C4-2B (cell line): Measurements from ENCODE around the gene DNAH8.
A peak's percentile ranks its signal among the peaks of the same experiment; 100 is the strongest.

ENCODE experiments used
- H3K27ac ChIP-seq: fragments of 450-650 bp; 2 replicates; pipeline ENCODE4 v1.5.1; 2017
- ZFX ChIP-seq: fragments of 450-650 bp; IDR thresholded peaks from 2 replicates; pipeline ENCODE4 v1.6.1; 2017
- TF ChIP-seq, protein P1 (sequence below): fragments of 450-650 bp; conservative IDR thresholded peaks from 2 replicates; pipeline ENCODE4 v1.5.1; 2017; ENCODE audit warnings: mild to moderate bottlenecking

DNAH8 gene

DNA sequence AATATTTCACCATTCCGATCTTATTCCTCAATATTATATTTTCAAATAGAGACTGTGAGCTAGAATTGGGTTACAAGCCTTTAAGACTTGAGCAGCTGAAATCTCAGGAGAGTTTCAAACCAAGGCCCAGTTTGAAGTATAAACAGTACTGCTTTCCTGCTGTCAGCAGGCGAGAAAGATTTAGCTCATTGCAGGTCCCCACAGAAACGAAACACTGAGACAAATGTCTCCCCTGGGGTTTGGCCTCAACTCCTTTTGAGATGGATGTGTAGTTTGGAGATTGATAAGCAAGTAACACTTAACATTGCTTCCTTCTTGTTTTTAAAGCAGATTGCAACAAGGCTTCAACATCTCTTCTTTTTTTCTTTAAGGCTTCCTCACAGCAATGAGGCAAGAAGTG, 311.1 kb downstream of the DNAH8 start:
- no peak overlapping the region for H3K27ac ChIP-seq
- TF ChIP-seq, protein P1, sequence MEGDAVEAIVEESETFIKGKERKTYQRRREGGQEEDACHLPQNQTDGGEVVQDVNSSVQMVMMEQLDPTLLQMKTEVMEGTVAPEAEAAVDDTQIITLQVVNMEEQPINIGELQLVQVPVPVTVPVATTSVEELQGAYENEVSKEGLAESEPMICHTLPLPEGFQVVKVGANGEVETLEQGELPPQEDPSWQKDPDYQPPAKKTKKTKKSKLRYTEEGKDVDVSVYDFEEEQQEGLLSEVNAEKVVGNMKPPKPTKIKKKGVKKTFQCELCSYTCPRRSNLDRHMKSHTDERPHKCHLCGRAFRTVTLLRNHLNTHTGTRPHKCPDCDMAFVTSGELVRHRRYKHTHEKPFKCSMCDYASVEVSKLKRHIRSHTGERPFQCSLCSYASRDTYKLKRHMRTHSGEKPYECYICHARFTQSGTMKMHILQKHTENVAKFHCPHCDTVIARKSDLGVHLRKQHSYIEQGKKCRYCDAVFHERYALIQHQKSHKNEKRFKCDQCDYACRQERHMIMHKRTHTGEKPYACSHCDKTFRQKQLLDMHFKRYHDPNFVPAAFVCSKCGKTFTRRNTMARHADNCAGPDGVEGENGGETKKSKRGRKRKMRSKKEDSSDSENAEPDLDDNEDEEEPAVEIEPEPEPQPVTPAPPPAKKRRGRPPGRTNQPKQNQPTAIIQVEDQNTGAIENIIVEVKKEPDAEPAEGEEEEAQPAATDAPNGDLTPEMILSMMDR = no peak
- TF ChIP-seq ZFX = no peak

DNA sequence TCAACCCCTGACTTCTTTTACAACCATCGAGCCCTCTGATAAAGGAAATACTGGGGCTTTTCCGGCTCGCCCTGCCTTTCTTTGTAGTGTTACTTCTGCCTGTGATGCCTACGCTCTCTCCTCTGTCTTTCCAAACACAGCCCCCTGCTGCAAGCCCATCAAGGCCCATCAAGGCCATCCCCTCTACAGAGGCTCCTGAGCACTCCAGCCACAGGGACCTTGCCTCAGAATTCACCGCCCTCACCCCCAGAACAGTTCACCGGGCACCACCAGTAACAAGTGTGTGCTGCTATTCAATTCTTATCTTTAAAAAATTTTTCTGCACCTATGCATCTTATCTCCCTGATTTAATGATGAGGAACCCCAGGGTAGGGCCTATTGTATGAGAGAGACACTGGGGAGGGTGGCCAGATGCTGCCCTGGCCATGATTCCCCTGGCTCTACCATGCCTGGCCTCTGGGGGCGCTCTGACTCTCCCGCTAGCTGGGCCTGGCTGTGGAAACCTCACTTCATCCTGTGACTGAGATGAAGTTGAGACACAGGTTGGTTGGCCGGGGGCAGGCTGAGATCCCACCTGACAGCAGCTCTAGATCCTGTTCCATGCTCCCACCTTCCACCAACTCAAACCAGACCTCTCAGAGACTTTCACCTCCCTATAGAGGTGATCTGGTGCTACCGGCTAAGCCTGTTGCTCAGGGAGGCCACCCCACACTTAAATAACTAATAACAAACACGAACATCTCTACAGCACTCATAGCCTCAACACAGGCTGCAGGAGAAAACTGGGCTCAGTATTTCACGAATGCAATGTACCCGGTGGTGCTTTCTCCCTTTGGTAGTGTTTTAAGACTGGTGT, 314.3 kb downstream of the DNAH8 start:
- no peak for TF ChIP-seq ZFX
- TF ChIP-seq, protein P1 = peak; percentile 93
- H3K27ac ChIP-seq = no peak overlapping the region

DNA sequence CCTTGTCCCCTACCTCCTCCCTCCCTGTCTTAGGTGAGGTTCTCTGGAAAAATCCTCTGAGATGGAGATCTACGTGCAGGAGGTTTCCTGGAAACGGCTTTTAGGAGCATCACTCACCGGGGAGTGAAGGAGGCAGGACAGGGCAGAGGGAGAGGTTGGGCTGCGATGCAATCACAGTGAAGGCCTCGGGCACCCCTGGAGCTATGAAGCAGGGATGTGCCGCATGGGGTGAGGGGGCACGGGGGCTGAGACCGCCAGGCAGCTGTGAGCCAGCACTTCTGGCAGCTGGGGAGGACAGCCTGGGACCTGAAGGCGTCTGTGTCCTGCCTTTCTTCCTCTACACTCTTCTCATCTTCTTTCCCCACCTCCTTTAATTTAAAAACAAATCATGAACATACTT, 320.6 kb downstream of the DNAH8 start:
- no peak overlapping the region for H3K27ac ChIP-seq
- TF ChIP-seq, protein P1 = no peak
- no peak for TF ChIP-seq ZFX

DNA sequence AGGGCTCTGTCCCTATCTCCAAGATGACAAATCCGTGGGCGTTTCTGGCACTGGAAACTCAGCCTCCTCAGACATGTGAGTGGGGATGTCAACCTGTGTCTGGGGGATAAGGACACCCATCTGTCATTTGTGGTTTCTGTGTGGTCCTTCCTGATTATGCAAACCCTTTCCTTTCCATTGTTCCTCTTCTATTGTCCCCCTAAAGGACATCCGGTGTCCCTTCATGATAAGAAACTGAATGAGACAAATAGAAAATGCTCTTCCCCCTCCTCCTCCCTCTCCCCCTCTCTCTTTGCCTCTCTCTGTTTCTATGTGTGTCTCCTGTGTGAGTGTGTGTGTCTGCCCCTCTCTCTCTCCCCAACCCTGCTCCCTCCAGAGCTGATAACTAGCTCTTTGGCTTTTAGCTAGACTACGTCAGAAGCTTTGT, 322.0 kb downstream of the DNAH8 start:
- no peak for TF ChIP-seq ZFX
- TF ChIP-seq, protein P1 = no peak
- H3K27ac ChIP-seq = no peak overlapping the region

DNA sequence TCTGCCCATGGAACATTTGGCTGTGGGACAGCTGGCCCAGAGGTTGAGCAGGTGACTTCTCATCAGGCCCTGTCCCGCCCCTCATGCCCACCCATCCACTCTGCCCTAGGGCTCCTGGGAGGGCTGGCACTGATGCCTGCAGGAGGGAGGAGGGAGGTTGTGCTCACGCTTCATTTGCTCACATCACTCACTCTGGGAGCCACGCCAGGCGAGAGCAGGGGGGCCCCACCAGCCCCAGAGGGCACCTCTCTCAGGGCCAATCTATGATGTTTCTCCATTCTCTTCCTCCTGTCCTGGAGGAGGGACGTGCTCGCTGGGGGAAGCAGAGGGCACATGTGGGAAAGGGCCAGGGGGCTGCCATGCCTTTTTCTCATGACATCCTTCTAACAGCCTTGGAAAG, 322.6 kb downstream of the DNAH8 start:
- no peak overlapping the region for H3K27ac ChIP-seq
- TF ChIP-seq, protein P1 = no peak
- no peak for TF ChIP-seq ZFX

DNA sequence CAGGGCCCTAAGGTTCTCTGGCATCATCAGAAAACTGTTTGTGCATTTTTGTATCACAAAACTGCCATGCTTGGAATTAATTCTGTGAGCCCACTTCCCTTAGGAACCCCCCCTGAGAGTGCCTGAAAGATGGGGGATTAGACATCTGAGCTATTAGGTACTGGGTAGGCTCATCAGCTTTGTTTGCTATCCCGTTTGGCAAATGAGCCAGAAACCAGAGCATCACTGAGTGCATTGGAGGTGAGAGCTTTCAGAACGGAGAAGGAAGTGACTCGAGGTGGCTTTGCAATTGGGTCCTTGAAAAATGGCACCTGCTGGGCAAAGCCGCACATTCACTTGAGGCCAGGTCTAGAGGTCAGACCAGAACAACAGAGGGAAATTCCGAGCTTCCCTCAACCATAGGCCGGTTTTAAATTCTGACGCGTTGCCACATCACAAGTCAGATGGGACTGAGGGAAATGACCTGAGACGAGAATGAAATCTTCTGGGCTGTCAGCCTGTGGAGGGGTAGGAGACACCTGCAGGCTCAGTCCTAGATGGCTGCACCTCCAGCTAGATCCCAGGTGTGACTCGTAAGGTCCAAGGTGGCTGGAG, 325.1 kb downstream of the DNAH8 start:
- H3K27ac ChIP-seq = no peak overlapping the region
- TF ChIP-seq ZFX = no peak
- TF ChIP-seq, protein P1 = no peak

DNA sequence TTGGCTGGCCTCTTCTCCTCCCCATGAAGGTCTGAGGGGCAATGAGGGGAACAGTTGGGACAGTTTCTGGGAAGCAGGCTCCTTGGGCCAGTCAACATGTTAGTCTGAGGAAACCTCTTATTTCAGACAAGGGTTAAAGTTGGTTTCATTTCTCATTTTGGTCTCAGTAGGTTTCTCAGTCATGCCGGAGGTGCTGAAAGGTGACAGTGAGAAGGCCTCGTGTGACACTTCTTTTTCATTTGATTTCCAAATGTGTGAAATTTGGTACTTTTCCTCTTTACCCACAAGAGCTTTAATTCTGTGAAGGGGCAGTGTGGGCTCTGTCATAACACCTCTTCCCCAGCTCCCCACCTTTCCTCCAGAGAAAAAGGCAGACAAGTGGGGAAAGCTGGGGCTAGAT, 326.0 kb downstream of the DNAH8 start:
- TF ChIP-seq, protein P1 = no peak
- no peak for TF ChIP-seq ZFX

More for the DNA sequence above, 326.0 kb downstream of the DNAH8 start:
- H3K27ac ChIP-seq = no peak overlapping the region
